Measurements from ENCODE around the gene RAB11A. TPM values are rescaled to one million over a fixed set of nuclear protein-coding genes. Genes with fewer than 3 reads are reported as not detected.

RAB11A gene
- total and polyA plus RNA-seq, 2 of the 13 experiments (the other 11 are each of a cell fraction or from before 2014, with no cell fraction given): 161 to 162 TPM

- TF ChIP-seq RERE (CRISPR knock-in tag; IDR thresholded peaks at IDR 0.05; ENCODE audit: low read depth) (no peak), ZNF180 (CRISPR knock-in tag; IDR thresholded peaks at IDR 0.05; ENCODE audit: borderline replicate concordance, low read depth) (no peak), BORCS8-MEF2B (CRISPR knock-in tag; IDR thresholded peaks at IDR 0.05) (no peak), ZNF235 (CRISPR knock-in tag; IDR thresholded peaks at IDR 0.05; ENCODE audit: borderline replicate concordance) (no peak), PCBP1 (IDR thresholded peaks at IDR 0.05; ENCODE audit: borderline replicate concordance, low read depth, low read length) (no peak), CREBL2 (CRISPR knock-in tag; IDR thresholded peaks at IDR 0.05; ENCODE audit: borderline replicate concordance) (no peak), FOXO1 (CRISPR knock-in tag; IDR thresholded peaks at IDR 0.05) (no peak), ZBTB7B (CRISPR knock-in tag; IDR thresholded peaks at IDR 0.05) (no peak), HIVEP1 (CRISPR knock-in tag; IDR thresholded peaks at IDR 0.05) (no peak), MYPOP (CRISPR knock-in tag; IDR thresholded peaks at IDR 0.05) (no peak), MTA1 (CRISPR knock-in tag; IDR thresholded peaks at IDR 0.05; ENCODE audit: borderline replicate concordance) (no peak)
Observed at GRCh38 chr15:65920121-65920520, 50.8 kb downstream of the RAB11A start (continued).

Measured in HepG2 (cell line).